Measurements from ENCODE around the gene FTH1. TPM values are rescaled to one million over a fixed set of nuclear protein-coding genes. Genes with fewer than 3 reads are reported as not detected.

FTH1 gene
- total and polyA plus RNA-seq, 2 of the 13 experiments (the other 11 are each of a cell fraction or from before 2014, with no cell fraction given) = 607 to 760 TPM

DNA sequence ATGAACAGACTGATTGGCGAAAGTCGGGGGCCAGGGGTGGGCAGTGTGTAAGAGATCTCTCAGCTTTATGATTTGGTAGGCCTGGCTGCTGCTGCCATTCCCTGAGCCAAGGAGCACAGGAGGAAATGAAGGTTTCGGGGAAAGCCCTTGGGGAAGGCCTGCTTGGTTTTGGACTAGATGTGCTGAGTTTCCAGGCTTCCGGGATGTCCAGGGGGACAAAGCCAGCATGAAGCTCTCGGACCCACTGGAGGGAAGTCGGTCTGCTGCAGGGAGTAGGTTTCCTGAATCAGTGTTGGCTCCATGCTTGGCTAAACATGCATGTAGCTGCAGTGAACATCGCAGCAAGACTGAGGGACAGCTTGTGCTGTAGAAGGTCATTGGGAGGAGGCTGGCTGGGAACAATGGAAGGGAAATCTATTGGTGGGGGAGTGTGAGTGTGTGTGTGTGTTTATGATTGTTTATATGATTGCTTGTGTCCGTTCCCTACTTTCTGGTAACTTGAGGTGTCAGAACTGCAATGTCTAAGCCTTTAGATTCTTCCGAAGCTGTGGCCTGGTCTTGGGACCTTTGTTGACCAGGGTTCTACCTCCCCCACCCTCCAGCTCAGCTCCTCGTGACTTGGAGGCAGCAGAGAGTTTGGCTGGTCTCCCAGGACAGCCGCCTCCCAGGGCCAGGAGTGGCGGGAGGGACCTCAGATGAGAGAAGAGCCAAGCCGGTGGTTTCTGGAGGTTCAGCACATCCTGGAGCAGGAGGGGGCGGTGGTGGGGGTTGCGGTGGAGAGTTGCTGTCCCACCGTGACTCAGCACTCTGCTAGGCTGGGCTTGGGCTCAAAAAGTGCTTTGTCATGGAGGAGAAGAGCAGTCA is 4.0 kb upstream of the FTH1 start (continued):
- TF ChIP-seq HIC2 (CRISPR knock-in tag; IDR thresholded peaks at IDR 0.05; ENCODE audit: low read depth) = 0 out of 2 replicates have a peak, but pooled peaks have one; percentile 41
- TF ChIP-seq ERF (CRISPR knock-in tag; IDR thresholded peaks at IDR 0.05) = peak; percentile 94
- TF ChIP-seq ZNF563 (CRISPR knock-in tag; IDR thresholded peaks at IDR 0.05) = peak; percentile 55; the same call in 1 of the 2 replicates
- TF ChIP-seq, protein P1, sequence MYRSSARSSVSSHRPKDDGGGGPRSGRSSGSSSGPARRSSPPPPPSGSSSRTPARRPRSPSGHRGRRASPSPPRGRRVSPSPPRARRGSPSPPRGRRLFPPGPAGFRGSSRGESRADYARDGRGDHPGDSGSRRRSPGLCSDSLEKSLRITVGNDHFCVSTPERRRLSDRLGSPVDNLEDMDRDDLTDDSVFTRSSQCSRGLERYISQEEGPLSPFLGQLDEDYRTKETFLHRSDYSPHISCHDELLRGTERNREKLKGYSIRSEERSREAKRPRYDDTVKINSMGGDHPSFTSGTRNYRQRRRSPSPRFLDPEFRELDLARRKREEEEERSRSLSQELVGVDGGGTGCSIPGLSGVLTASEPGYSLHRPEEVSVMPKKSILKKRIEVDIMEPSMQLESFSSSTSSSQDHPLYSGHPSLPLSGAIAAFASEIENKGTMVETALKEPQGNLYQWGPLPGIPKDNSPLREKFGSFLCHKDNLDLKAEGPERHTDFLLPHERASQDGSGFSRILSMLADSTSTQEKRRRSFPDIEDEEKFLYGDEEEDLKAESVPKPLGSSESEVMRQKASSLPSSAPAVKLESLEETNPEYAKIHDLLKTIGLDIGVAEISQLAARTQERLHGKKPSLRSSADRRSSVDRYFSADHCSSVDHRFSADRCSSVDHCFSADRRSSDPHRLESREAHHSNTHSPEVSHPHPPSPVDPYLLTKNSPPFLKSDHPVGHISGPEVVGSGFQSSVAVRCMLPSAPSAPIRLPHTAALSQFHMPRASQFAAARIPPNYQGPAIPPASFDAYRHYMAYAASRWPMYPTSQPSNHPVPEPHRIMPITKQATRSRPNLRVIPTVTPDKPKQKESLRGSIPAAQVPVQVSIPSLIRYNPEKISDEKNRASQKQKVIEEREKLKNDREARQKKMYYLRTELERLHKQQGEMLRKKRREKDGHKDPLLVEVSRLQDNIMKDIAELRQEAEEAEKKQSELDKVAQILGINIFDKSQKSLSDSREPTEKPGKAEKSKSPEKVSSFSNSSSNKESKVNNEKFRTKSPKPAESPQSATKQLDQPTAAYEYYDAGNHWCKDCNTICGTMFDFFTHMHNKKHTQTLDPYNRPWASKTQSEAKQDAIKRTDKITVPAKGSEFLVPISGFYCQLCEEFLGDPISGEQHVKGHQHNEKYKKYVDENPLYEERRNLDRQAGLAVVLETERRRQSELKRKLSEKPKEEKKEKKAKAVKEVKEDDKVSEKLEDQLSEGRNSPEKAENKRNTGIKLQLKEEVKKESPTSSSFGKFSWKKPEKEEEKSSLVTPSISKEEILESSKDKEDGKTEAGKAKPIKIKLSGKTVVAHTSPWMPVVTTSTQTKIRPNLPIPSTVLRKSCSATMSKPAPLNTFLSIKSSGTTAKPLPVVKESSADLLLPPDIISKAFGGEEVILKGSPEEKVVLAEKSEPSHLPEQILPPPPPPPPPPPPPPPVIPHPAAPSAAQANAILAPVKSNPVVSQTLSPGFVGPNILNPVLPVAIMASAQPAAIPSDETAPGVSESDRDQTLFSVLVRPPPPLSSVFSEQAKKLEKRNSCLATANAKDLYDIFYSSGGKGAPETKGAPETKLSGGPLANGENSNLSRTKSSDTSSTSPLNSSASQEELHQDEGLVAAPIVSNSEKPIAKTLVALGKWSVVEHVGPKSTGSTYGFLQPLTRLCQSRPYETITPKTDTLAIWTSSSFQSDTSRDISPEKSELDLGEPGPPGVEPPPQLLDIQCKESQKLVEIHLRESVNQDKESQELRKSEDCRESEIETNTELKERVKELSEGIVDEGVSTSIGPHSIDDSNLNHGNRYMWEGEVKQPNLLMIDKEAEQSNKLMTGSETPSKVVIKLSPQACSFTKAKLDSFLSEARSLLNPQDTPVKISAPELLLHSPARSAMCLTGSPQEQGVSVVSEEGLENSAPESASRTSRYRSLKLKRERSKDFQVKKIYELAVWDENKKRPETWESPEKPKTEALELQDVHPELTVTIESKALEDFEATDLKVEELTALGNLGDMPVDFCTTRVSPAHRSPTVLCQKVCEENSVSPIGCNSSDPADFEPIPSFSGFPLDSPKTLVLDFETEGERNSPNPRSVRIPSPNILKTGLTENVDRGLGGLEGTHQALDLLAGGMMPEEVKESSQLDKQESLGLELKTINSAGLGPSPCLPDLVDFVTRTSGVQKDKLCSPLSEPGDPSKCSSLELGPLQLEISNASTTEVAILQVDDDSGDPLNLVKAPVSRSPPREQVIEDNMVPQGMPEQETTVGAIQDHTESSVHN (CRISPR knock-in tag; IDR thresholded peaks at IDR 0.05) = 0 out of 2 replicates have a peak, but pooled peaks have one; percentile 86
- TF ChIP-seq TBX3 (IDR thresholded peaks at IDR 0.05; ENCODE audit: borderline replicate concordance) = 0 out of 2 replicates have a peak, but pooled peaks have one; percentile 20
- TF ChIP-seq MED8 (CRISPR knock-in tag; IDR thresholded peaks at IDR 0.05; ENCODE audit: insufficient replicate concordance) = peak; percentile 59
- peak; percentile 82; the same call in 1 of the 2 replicates for TF ChIP-seq PRMT3 (CRISPR knock-in tag; IDR thresholded peaks at IDR 0.05; ENCODE audit: borderline replicate concordance, low read depth)

Measured in HepG2 (cell line).